ENCODE data around the gene GALNT13.

- TF ChIP-seq EZH2phosphoT487 (conservative IDR thresholded peaks at IDR 0.05; ENCODE audit: low read length) (no peak), CTCF (IDR thresholded peaks at IDR 0.05; ENCODE audit: insufficient read depth, low read length, poor library complexity, severe bottlenecking) (no peak)
Measured at GRCh38 chr2:154048905-154049304, 177.2 kb downstream of the GALNT13 start.

Measured in SU-DHL-6 (cell line).